IMR-90 (cell line): ENCODE data around the gene SELENOT. TPM values are rescaled to one million over a fixed set of nuclear protein-coding genes. Genes with fewer than 3 reads are reported as not detected.

ENCODE experiments used
- ATAC-seq: fragments of 200-7000 bp; cut with Tn5 transposase; 2 replicates; pipeline ENCODE4 v1.9.1; 2020; ENCODE audit warnings: low read depth, mild to moderate bottlenecking, moderate library complexity
- BruUV-seq: library from RNA; stranded (reverse); fragments of 400-500 nt; replicated peaks from 2 replicates; lab custom pipeline; 2021; lab: Mats Ljungman, UMichigan
- CTCF ChIA-PET: fragments of 300-600 bp; formaldehyde crosslinking; extraction: SDS; loops from one replicate; lab custom pipeline; 2021; ENCODE audit warnings: antibody characterized with exemption; lab: Yijun Ruan, JAX
- POLR2A ChIA-PET: fragments of 300-600 bp; sonication (Branson Sonifier 250); formaldehyde crosslinking; loops from one replicate; lab custom pipeline; 2022; ENCODE audit warnings: antibody characterized with exemption; ENCODE audit not compliant: unreplicated experiment; lab: Charles Lee
- DNase-seq: peaks from one replicate; pipeline ENCODE4 v3.0.0; 2013
- H2AFZ ChIP-seq: replicated peaks from 2 replicates; pipeline ENCODE3; 2013; ENCODE audit warnings: low read length, mild to moderate bottlenecking; ENCODE audit not compliant: poor library complexity
- H2AK5ac ChIP-seq: 2 replicates; pipeline ENCODE4 v1.6.1; 2013; ENCODE audit warnings: low read depth, low read length, inconsistent platforms
- H2AK9ac ChIP-seq: replicated peaks from 2 replicates; pipeline ENCODE3; 2013; ENCODE audit warnings: mild to moderate bottlenecking, low read depth, low read length, moderate library complexity; ENCODE audit not compliant: poor library complexity
- H2BK120ac ChIP-seq: 2 replicates; pipeline ENCODE4 v1.6.1; 2013; ENCODE audit warnings: low read depth, low read length, inconsistent platforms
- H2BK15ac ChIP-seq: 3 replicates; pipeline ENCODE4 v1.6.1; 2013; ENCODE audit warnings: low read depth, low read length, inconsistent platforms
- H2BK20ac ChIP-seq: 2 replicates; pipeline ENCODE4 v1.6.1; 2013; ENCODE audit warnings: low read depth, mild to moderate bottlenecking, inconsistent platforms, low read length, moderate library complexity
- H2BK5ac ChIP-seq: 2 replicates; pipeline ENCODE4 v1.6.1; 2013; ENCODE audit warnings: mild to moderate bottlenecking, low read depth, low read length, inconsistent platforms; ENCODE audit not compliant: poor library complexity, severe bottlenecking
- H3K14ac ChIP-seq: replicated peaks from 2 replicates; pipeline ENCODE4 v1.6.1; 2013; ENCODE audit warnings: low read depth, low read length, inconsistent platforms
- H3K18ac ChIP-seq: 2 replicates; pipeline ENCODE4 v1.6.1; 2013; ENCODE audit warnings: low read depth, low read length, control low read depth
- H3K23ac ChIP-seq: 2 replicates; pipeline ENCODE4 v1.6.1; 2013; ENCODE audit warnings: low read depth, low read length, inconsistent platforms
- H3K27ac ChIP-seq: 2 replicates; pipeline ENCODE4 v1.5.1; 2013; ENCODE audit warnings: mild to moderate bottlenecking, control low read depth, low read length; ENCODE audit not compliant: insufficient read depth
- H3K27me3 ChIP-seq: 2 replicates; pipeline ENCODE4 v1.6.1; 2013; ENCODE audit warnings: low read length; ENCODE audit not compliant: control insufficient read depth, insufficient read depth
- H3K36me3 ChIP-seq: 2 replicates; pipeline ENCODE4 v1.6.1; 2013; ENCODE audit warnings: low read length, mixed read lengths; ENCODE audit not compliant: control insufficient read depth, insufficient read depth
- H3K4ac ChIP-seq: 2 replicates; pipeline ENCODE4 v1.6.1; 2013; ENCODE audit warnings: low read depth, low read length, inconsistent platforms
- H3K4me1 ChIP-seq: 2 replicates; pipeline ENCODE4 v1.6.1; 2013; ENCODE audit warnings: low read length, mixed read lengths; ENCODE audit not compliant: control insufficient read depth, insufficient read depth
- H3K4me2 ChIP-seq: 2 replicates; pipeline ENCODE4 v1.6.1; 2013; ENCODE audit warnings: low read depth, mild to moderate bottlenecking, control low read depth, low read length, moderate library complexity
- H3K4me3 ChIP-seq: 2 replicates; pipeline ENCODE4 v1.5.1; 2013; ENCODE audit warnings: low read depth, mild to moderate bottlenecking, control low read depth, low read length, moderate library complexity; ENCODE audit not compliant: insufficient read depth
- H3K56ac ChIP-seq: 2 replicates; pipeline ENCODE4 v1.6.1; 2013; ENCODE audit warnings: low read length, inconsistent platforms; ENCODE audit not compliant: insufficient read depth; ENCODE audit errors: extremely low read depth
- H3K79me1 ChIP-seq, 2 experiments: 2 replicates each; pipeline ENCODE4 v1.6.1; 2013; ENCODE audit warnings: low read length in 2 of 2, inconsistent platforms in 1 of 2, low read depth in 1 of 2
- H3K9ac ChIP-seq: 2 replicates; pipeline ENCODE4 v1.6.1; 2013; ENCODE audit warnings: low read depth, low read length, control low read depth
- H3K9me1 ChIP-seq: 2 replicates; pipeline ENCODE4 v1.6.1; 2013; ENCODE audit warnings: low read length, inconsistent platforms; ENCODE audit not compliant: insufficient read depth
- H3K9me3 ChIP-seq: 2 replicates; pipeline ENCODE4 v1.6.1; 2013; ENCODE audit warnings: low read length; ENCODE audit not compliant: control insufficient read depth, insufficient read depth
- H4K20me1 ChIP-seq: 2 replicates; pipeline ENCODE4 v1.6.1; 2013; ENCODE audit warnings: low read length, inconsistent platforms; ENCODE audit not compliant: insufficient read depth
- H4K5ac ChIP-seq: 2 replicates; pipeline ENCODE4 v1.6.1; 2013; ENCODE audit warnings: mild to moderate bottlenecking, low read depth, low read length, control low read depth
- H4K8ac ChIP-seq, 2 experiments: 2 replicates each; pipeline ENCODE4 v1.6.1; 2013; ENCODE audit warnings: low read depth in 2 of 2, low read length in 2 of 2, control low read depth in 1 of 2, inconsistent platforms in 1 of 2
- H4K91ac ChIP-seq: 2 replicates; pipeline ENCODE4 v1.6.1; 2013; ENCODE audit warnings: low read depth, low read length, inconsistent platforms; ENCODE audit not compliant: insufficient read depth
- FOS ChIP-seq: fragments of 150-350 bp; IDR thresholded peaks from 2 replicates; pipeline ENCODE4 v1.6.1; 2016; ENCODE audit warnings: low read depth, low read length
- POLR2A ChIP-seq: IDR thresholded peaks from 2 replicates; pipeline ENCODE4 v1.6.1; 2012; ENCODE audit warnings: mild to moderate bottlenecking, low read depth, low read length
- WGBS, 2 experiments: methylation state at CpG; one replicate each; pipeline versions ENCODE4 v1.1.5 to v1.1.7; 2013; ENCODE audit warnings: missing lambda C conversion rate in 2 of 2; ENCODE audit not compliant: insufficient read length in 1 of 2; ENCODE audit errors: extremely low coverage in 2 of 2; 5-methylcytosine and 5-hydroxymethylcytosine counted together
- dilution Hi-C: fragments of 300-500 bp; cut with HindIII; formaldehyde crosslinking; loops from one replicate; pipeline ENCODE4 v1.14.3; 2018; ENCODE audit warnings: low sequenced_read_pairs; ENCODE audit not compliant: unreplicated experiment
- in situ Hi-C: fragments of 300-500 bp; cut with MboI; formaldehyde crosslinking; loops from 3 replicates; pipeline ENCODE4 v1.14.3; 2019; ENCODE audit warnings: low sequenced_read_pairs, inconsistent platforms, mixed read lengths
- intact Hi-C: fragments of 100-400 bp; cut with micrococcal nuclease; formaldehyde crosslinking; loops from 2 replicates; pipeline ENCODE4 v1.10.0; 2022
- polyA plus RNA-seq, 3 experiments: library from polyadenylated mRNA; depleted of rRNA; stranded (reverse); fragments of >200 nt; gene quantifications; 2 replicates each; pipeline ENCODE4 v1.2.3, GENCODE V29; 2012; ENCODE audit warnings: low replicate concordance in 1 of 3
- total RNA-seq: library from RNA; depleted of rRNA; stranded (reverse); fragments of >200 nt; gene quantifications from 2 replicates; pipeline ENCODE4 v1.2.3, GENCODE V29; 2012

The SELENOT gene
- total and polyA plus RNA-seq, 2 of the 4 experiments (the other 2 are of a cell fraction): 365 to 415 TPM

DNA sequence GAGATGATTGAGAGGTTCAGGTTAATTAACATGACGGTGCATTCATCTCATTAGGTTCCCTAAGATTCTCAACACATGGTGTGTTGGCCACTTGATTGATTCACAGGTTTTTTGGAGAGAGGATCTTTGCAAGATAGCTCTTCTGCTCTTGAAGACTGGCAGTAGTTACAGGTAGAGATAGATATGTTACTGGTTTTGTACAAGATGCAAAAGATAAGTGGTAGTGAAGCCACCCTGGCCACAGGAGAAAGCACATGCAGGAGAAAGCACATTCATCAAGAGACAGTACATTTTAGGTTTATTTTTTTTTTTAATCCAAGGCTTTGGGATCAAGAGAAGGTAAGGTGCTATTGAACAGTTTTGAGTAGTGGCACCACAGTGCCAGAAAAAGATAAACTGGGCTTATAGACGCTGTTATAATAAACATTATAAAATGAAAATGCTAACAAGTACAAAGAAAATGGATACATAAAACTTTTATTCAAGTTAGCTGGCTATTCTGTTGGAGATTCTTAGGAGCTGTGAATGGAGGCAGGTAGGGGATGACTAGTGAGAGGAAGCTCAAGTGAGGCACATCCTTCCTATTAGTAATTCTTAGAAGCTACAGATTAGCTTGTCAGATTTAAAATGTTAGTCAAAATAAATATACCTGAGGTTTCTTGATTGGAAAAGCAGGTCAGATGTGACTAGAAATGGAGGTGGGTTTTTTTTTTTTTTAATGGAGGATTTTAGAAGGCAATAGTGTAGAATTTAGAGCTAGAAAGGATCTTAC lies 10.8 kb downstream of the SELENOT start:
- no TSS peak for BruUV-seq

More for the DNA sequence above, 10.8 kb downstream of the SELENOT start:
- H3K4me1 ChIP-seq: no peaks in the 10 kb centered on the region
- no peak overlapping the region for H3K18ac ChIP-seq
- no CpG with 5 or more reads among the region's 2 CpGs for WGBS, 2 experiments
- H3K14ac ChIP-seq: no peak overlapping the region
- dilution Hi-C loops: no loop called here
- H3K79me1 ChIP-seq: peaks cover 18 to 47% of the 10 kb centered on the region in 2 experiments; a peak in 3 of 4 replicates
- no peak overlapping the region for H3K9ac ChIP-seq
- no peak overlapping the region for H4K91ac ChIP-seq
- H2BK5ac ChIP-seq: no peak overlapping the region
- H3K4me2 ChIP-seq: no peak overlapping the region
- no peaks in the 10 kb centered on the region for H3K9me3 ChIP-seq
- H2AK9ac ChIP-seq: no peak overlapping the region
- H4K8ac ChIP-seq: no peak overlapping the region
- ChIA-PET POLR2A (no interaction called here), CTCF (interaction anchor here (0.6 to 0.7 kb wide), 2 partner anchors 70 to 97 kb away, joined by 3 to 4 read pairs; no protein-coding TSS in a partner anchor)
- H3K27ac ChIP-seq: no peak overlapping the region
- no peak for DNase-seq
- no peaks in the 10 kb centered on the region; the same call in 1 of the 2 replicates for H3K9me1 ChIP-seq
- no peak for TF ChIP-seq POLR2A
- no peak for TF ChIP-seq FOS
- no peak overlapping the region for H4K5ac ChIP-seq
- no peak overlapping the region for H3K56ac ChIP-seq
- intact Hi-C loops: no loop called here
- no peaks in the 10 kb centered on the region for H3K27me3 ChIP-seq
- peaks cover 9% of the 10 kb centered on the region for H3K36me3 ChIP-seq
- in situ Hi-C loops: no loop called here
- H3K23ac ChIP-seq: no peak overlapping the region
- no peak overlapping the region for H2AFZ ChIP-seq
- H3K4me3 ChIP-seq: no peak overlapping the region
- H2BK20ac ChIP-seq: no peak overlapping the region
- no peak overlapping the region for H2AK5ac ChIP-seq
- peaks cover 17% of the 10 kb centered on the region for H4K20me1 ChIP-seq
- ATAC-seq: no peak
- no peak overlapping the region for H2BK120ac ChIP-seq
- H2BK15ac ChIP-seq: no peak overlapping the region
- H3K4ac ChIP-seq: no peak overlapping the region
